ENCODE results near the gene TYMS.

Gene TYMS

DNA sequence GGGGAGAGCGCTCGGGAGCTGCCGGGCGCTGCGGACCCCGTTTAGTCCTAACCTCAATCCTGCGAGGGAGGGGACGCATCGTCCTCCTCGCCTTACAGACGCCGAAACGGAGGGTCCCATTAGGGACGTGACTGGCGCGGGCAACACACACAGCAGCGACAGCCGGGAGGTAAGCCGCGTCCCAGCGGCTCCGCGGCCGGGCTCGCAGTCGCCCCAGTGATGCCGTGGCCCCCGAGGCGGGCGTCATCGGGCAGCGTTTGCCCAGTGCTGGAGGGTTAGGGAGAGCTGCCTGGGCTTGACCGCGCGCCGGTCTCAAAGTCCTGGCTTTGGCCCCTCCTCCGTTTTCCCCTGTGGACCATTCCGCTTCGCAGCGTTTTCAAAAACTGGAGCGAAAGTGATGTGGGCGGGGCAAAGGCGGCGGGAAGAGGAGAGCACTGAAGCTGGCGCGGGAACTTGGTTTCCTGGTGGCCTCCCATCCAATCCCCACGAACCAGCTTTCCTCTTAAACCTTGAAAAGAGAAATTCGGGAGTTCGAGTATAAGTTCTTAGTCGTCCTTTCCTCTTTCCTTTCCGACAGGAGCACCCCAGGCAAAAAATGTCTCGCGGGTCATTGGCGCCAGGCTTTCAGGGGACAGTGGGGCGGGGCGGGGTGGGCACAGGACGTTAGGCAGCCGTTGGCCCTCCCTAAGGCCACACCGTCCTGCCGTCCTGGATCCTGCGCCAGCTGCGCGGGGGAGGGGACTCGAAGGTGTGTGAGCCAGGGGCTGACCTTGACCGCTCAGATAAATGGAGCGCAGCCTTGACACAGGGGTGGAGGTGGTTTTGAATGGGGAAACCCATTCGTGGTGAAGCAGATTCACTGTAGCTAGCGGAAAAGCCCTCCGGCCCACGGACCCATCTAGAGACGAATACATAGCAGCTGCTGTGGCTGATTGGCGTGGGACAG lies 821 bp downstream of the TYMS start:
- TF ChIP-seq POLR2A (IDR thresholded peaks at IDR 0.05; ENCODE audit: low read depth, low read length) (peak; percentile 34; the same call in 1 of the 2 replicates), POLR2AphosphoS5 (IDR thresholded peaks at IDR 0.05; ENCODE audit: low read depth, low read length) (peak; percentile 54), TAF1 (IDR thresholded peaks at IDR 0.05; ENCODE audit: low read depth, low read length) (peak; percentile 56; the same call in 1 of the 2 replicates), SPI1 (IDR thresholded peaks at IDR 0.05; ENCODE audit: low read depth, low read length) (no peak), PAX5 (IDR thresholded peaks at IDR 0.05; ENCODE audit: insufficient read depth, low read length, severe bottlenecking) (no peak), POU2F2 (IDR thresholded peaks at IDR 0.05; ENCODE audit: low read depth, low read length) (0 out of 2 replicates have a peak, but pooled peaks have one; percentile 7)
- peak; percentile 72 for DNase-seq (ENCODE audit: insufficient read length, low spot score)
- FAIRE-seq: peak; percentile 67

DNA sequence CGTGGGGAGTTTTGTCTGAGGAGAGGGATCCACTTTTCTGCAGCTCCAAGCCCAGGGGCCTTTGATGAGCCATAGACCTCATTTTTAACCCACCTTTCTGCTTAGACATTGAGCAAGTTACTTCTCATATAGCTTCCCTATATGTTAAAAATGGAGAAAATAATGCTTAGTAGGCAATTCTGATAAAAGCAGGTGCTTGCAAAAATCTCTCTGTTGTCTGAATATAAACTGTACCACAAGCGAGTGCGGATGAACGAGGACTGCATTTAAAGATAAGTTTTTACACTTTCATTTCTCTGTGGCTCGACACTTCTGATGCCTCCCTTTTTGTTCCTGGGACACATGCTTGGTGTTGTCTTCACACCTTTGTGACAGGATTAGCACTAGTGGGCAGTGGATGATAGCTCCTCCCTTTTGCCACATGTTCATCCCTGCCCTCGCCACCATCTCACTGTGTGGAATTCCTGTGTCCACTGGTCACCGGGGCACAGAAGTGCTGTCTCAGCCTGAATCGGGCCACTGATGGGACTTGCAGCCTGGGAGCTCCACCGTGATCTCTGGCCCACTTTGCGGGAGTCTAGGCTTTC lies 1.6 kb downstream of the TYMS start:
- TF ChIP-seq SPI1 (IDR thresholded peaks at IDR 0.05; ENCODE audit: low read depth, low read length): no peak
- no peak for TF ChIP-seq TAF1 (IDR thresholded peaks at IDR 0.05; ENCODE audit: low read depth, low read length)
- no peak for TF ChIP-seq PAX5 (IDR thresholded peaks at IDR 0.05; ENCODE audit: insufficient read depth, low read length, severe bottlenecking)
- TF ChIP-seq POLR2AphosphoS5 (IDR thresholded peaks at IDR 0.05; ENCODE audit: low read depth, low read length): no peak
- no peak for TF ChIP-seq POLR2A (IDR thresholded peaks at IDR 0.05; ENCODE audit: low read depth, low read length)
- TF ChIP-seq POU2F2 (IDR thresholded peaks at IDR 0.05; ENCODE audit: low read depth, low read length): no peak
- FAIRE-seq (no peak), DNase-seq (ENCODE audit: insufficient read length, low spot score) (no peak)

DNA sequence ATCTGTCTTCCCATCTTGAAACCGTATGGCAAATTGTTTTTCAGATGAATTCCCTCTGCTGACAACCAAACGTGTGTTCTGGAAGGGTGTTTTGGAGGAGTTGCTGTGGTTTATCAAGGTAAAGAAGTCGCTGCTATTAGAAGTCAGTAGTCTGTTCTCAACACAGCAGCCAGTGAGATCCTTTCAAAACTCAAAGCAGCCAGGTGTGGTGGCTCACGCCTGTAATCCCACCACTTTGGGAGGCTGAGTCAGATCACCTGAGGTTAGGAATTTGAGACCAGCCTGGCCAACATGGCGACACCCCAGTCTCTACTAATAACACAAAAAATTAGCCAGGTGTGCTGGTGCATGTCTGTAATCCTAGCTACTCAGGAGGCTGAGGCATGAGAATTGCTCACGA lies 2.1 kb downstream of the TYMS start:
- FAIRE-seq (no peak), DNase-seq (ENCODE audit: insufficient read length, low spot score) (no peak)
- TF ChIP-seq POU2F2 (IDR thresholded peaks at IDR 0.05; ENCODE audit: low read depth, low read length): no peak
- TF ChIP-seq SPI1 (IDR thresholded peaks at IDR 0.05; ENCODE audit: low read depth, low read length): no peak
- TF ChIP-seq PAX5 (IDR thresholded peaks at IDR 0.05; ENCODE audit: insufficient read depth, low read length, severe bottlenecking): no peak
- 0 out of 2 replicates have a peak, but pooled peaks have one; percentile 1 for TF ChIP-seq POLR2AphosphoS5 (IDR thresholded peaks at IDR 0.05; ENCODE audit: low read depth, low read length)
- TF ChIP-seq POLR2A (IDR thresholded peaks at IDR 0.05; ENCODE audit: low read depth, low read length): no peak
- TF ChIP-seq TAF1 (IDR thresholded peaks at IDR 0.05; ENCODE audit: low read depth, low read length): no peak

DNA sequence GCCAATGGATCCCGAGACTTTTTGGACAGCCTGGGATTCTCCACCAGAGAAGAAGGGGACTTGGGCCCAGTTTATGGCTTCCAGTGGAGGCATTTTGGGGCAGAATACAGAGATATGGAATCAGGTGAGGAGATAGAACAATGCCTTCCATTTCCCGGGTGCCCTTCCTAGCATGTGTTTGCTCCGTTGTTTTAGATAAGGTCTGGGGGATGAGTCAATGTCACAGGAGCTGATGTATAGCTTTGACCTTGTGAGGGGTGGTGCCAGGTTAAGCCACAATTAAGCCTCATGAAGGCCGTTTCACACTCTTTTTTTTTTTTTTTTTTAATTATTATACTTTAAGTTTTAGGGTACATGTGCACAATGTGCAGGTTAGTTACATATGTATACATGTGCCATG lies 4.7 kb downstream of the TYMS start:
- no peak for FAIRE-seq
- no peak for TF ChIP-seq SPI1 (IDR thresholded peaks at IDR 0.05; ENCODE audit: low read depth, low read length)
- TF ChIP-seq POLR2A (IDR thresholded peaks at IDR 0.05; ENCODE audit: low read depth, low read length): no peak
- no peak for TF ChIP-seq POLR2AphosphoS5 (IDR thresholded peaks at IDR 0.05; ENCODE audit: low read depth, low read length)
- TF ChIP-seq POU2F2 (IDR thresholded peaks at IDR 0.05; ENCODE audit: low read depth, low read length): no peak
- no peak for TF ChIP-seq TAF1 (IDR thresholded peaks at IDR 0.05; ENCODE audit: low read depth, low read length)
- no peak for TF ChIP-seq PAX5 (IDR thresholded peaks at IDR 0.05; ENCODE audit: insufficient read depth, low read length, severe bottlenecking)

DNA sequence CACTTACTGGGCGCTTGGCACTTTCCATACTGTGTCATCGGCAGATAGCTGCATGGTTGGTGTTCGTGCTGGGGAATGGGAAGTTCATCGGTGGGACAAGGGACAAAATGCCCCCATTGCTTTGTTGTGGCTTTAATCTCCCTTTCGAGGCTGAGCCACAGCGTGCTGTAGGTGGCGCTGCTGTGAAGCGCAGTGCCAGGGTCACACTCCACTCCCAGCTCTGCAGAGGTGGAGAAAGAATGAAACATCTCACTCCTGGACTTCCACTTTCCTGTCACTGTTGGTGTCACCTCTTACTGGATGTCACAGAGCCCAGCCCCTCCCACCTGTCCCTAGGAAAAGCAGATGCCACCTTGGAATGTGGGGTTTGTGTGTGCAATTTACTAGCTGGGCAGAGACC lies 8.7 kb downstream of the TYMS start:
- FAIRE-seq: no peak
- no peak for TF ChIP-seq POLR2A (IDR thresholded peaks at IDR 0.05; ENCODE audit: low read depth, low read length)
- TF ChIP-seq POLR2AphosphoS5 (IDR thresholded peaks at IDR 0.05; ENCODE audit: low read depth, low read length): no peak
- TF ChIP-seq PAX5 (IDR thresholded peaks at IDR 0.05; ENCODE audit: insufficient read depth, low read length, severe bottlenecking): no peak
- no peak for TF ChIP-seq SPI1 (IDR thresholded peaks at IDR 0.05; ENCODE audit: low read depth, low read length)
- no peak for TF ChIP-seq TAF1 (IDR thresholded peaks at IDR 0.05; ENCODE audit: low read depth, low read length)
- TF ChIP-seq POU2F2 (IDR thresholded peaks at IDR 0.05; ENCODE audit: low read depth, low read length): no peak

More for the DNA sequence above, 4.7 kb downstream of the TYMS start:
- DNase-seq (ENCODE audit: insufficient read length, low spot score): no peak

DNA sequence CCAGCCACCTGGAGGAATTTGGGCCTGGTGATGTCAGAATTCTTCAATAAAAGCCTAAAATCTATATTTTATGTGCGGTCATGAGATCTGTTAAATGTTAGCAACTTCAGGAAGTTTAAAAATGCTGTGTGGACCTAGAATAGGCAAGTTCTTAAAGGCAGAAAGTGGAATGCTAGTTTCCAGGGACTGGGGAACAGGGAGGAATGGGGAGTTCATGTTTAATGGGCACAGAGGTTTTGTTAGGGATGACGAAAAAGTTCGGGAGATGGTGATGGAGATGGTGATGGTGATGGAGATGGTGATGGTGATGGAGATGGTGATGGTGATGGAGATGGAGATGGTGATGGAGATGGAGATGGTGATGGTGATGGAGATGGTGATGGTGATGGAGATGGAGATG lies 9.2 kb downstream of the TYMS start:
- FAIRE-seq (no peak), DNase-seq (ENCODE audit: insufficient read length, low spot score) (no peak)
- no peak for TF ChIP-seq PAX5 (IDR thresholded peaks at IDR 0.05; ENCODE audit: insufficient read depth, low read length, severe bottlenecking)
- no peak for TF ChIP-seq TAF1 (IDR thresholded peaks at IDR 0.05; ENCODE audit: low read depth, low read length)
- no peak for TF ChIP-seq POLR2AphosphoS5 (IDR thresholded peaks at IDR 0.05; ENCODE audit: low read depth, low read length)
- no peak for TF ChIP-seq POU2F2 (IDR thresholded peaks at IDR 0.05; ENCODE audit: low read depth, low read length)
- no peak for TF ChIP-seq POLR2A (IDR thresholded peaks at IDR 0.05; ENCODE audit: low read depth, low read length)

More for the DNA sequence above, 8.7 kb downstream of the TYMS start:
- no peak for DNase-seq (ENCODE audit: insufficient read length, low spot score)

DNA sequence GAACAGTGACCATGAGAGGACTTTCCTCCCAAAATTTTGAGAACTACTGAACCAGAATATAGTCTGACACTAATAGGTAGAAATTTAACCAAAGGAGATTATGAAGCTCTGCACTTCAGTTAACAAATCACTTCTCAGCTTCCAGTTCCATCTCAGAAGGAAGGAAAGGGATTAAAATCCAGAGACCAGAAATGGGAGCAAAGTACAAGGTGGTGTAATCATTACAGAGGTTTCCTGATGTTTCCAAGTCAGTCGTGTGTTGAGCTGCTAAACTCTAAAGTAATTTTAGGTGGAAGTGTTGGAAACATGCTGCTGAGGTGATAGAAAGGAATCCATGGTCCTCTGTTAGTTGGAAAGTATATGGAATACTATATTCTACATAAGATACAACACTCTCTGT lies 10.8 kb downstream of the TYMS start:
- FAIRE-seq (no peak), DNase-seq (ENCODE audit: insufficient read length, low spot score) (no peak)
- TF ChIP-seq SPI1 (IDR thresholded peaks at IDR 0.05; ENCODE audit: low read depth, low read length) (no peak), POLR2A (IDR thresholded peaks at IDR 0.05; ENCODE audit: low read depth, low read length) (no peak), PAX5 (IDR thresholded peaks at IDR 0.05; ENCODE audit: insufficient read depth, low read length, severe bottlenecking) (no peak)

DNA sequence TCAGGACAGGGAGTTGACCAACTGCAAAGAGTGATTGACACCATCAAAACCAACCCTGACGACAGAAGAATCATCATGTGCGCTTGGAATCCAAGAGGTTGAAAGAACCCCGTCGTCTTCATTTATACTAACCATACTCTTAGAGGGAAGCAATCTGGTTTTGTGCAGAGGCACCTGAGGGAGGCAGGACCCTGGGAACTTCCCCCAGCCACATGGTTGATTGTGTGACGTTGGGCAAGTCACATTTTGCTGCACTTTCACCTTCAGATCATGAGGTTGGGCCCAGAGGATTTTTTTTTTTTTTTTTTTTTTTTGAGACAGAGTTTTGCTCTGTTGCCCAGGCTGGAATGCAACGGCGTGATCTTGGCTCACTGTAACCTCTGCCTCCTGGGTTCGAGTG lies 11.6 kb downstream of the TYMS start:
- TF ChIP-seq POLR2A (IDR thresholded peaks at IDR 0.05; ENCODE audit: low read depth, low read length): no peak
- TF ChIP-seq SPI1 (IDR thresholded peaks at IDR 0.05; ENCODE audit: low read depth, low read length): no peak

DNA sequence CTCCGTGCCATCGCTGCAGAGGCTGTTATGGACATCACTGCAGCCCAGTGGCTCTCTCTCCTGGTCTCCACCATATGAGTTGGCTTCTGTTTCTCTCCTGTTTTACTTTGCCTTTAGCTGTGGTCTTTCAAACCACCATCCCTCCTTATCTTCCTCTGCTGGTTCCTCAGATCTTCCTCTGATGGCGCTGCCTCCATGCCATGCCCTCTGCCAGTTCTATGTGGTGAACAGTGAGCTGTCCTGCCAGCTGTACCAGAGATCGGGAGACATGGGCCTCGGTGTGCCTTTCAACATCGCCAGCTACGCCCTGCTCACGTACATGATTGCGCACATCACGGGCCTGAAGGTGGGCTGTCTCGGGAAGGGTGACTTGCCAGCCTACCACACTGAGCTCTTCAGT lies 13.1 kb downstream of the TYMS start:
- TF ChIP-seq POLR2AphosphoS5 (IDR thresholded peaks at IDR 0.05; ENCODE audit: low read depth, low read length) (no peak), POLR2A (IDR thresholded peaks at IDR 0.05; ENCODE audit: low read depth, low read length) (0 out of 2 replicates have a peak, but pooled peaks have one; percentile 3)
- DNase-seq (ENCODE audit: insufficient read length, low spot score): no peak
- no peak for FAIRE-seq

More for the DNA sequence above, 11.6 kb downstream of the TYMS start:
- DNase-seq (ENCODE audit: insufficient read length, low spot score) (no peak), FAIRE-seq (no peak)

Data from GM12891 (cell line).